WTC11 (cell line): ENCODE data around the gene SLIT3. TPM values are rescaled to one million over a fixed set of nuclear protein-coding genes. Genes with fewer than 3 reads are reported as not detected.

Experiments
- ATAC-seq: fragments of 200-7000 bp; cut with Tn5 transposase; 2 replicates; pipeline ENCODE4 v1.10.0; 2021; ENCODE audit warnings: mild to moderate bottlenecking, moderate library complexity
- CTCF ChIA-PET: fragments of 300-600 bp; sonication (Branson Sonifier 250); formaldehyde crosslinking; loops from one replicate; lab custom pipeline; 2021; ENCODE audit warnings: antibody characterized with exemption; lab: Charles Lee
- POLR2A ChIA-PET: fragments of 350-600 bp; sonication (Branson Sonifier 250); formaldehyde crosslinking; loops from one replicate; lab custom pipeline; 2021; ENCODE audit warnings: antibody characterized with exemption; lab: Charles Lee
- DNase-seq: peaks from one replicate; pipeline ENCODE4 v3.0.0; 2021; ENCODE audit warnings: low spot score
- H3K27ac Mint-ChIP-seq: 2 replicates; pipeline ENCODE4 v1.8.0; 2021; ENCODE audit warnings: mixed read lengths
- H3K27me3 Mint-ChIP-seq: 2 replicates; pipeline ENCODE4 v1.8.0; 2021; ENCODE audit warnings: low read depth, mild to moderate bottlenecking, moderate library complexity, mixed read lengths
- H3K36me3 Mint-ChIP-seq: 2 replicates; pipeline ENCODE4 v1.8.0; 2021; ENCODE audit warnings: mixed read lengths
- H3K4me1 Mint-ChIP-seq: 2 replicates; pipeline ENCODE4 v1.8.0; 2022; ENCODE audit warnings: mixed read lengths
- H3K4me3 Mint-ChIP-seq: 2 replicates; pipeline ENCODE4 v1.8.0; 2021; ENCODE audit warnings: mild to moderate bottlenecking, moderate library complexity, mixed read lengths
- H3K9me3 Mint-ChIP-seq: 2 replicates; pipeline ENCODE4 v1.8.0; 2021; ENCODE audit warnings: mixed read lengths
- ETV6 ChIP-seq: sonication (generic); formaldehyde crosslinking; IDR thresholded peaks from 2 replicates; pipeline ENCODE4 v1.8.1; 2022; ENCODE audit warnings: mild to moderate bottlenecking, missing genetic modification reagents
- JAZF1 ChIP-seq: fragments of 250-450 bp; sonication (Bioruptor Pico); IDR thresholded peaks from 2 replicates; pipeline ENCODE4 v1.9.0; 2021; ENCODE audit warnings: moderate library complexity, mild to moderate bottlenecking, inconsistent platforms
- JUN ChIP-seq: sonication (generic); formaldehyde crosslinking; IDR thresholded peaks from 2 replicates; pipeline ENCODE4 v1.8.0; 2023; ENCODE audit warnings: mild to moderate bottlenecking, missing genetic modification reagents
- NFATC4 ChIP-seq: fragments of 250-450 bp; sonication (Bioruptor Pico); IDR thresholded peaks from 2 replicates; pipeline ENCODE4 v1.9.0; 2021; ENCODE audit warnings: mild to moderate bottlenecking
- NR3C1 ChIP-seq: sonication (generic); formaldehyde crosslinking; conservative IDR thresholded peaks from 2 replicates; pipeline ENCODE4 v1.8.1; 2023; ENCODE audit warnings: low read depth, mild to moderate bottlenecking, missing genetic modification reagents
- RELA ChIP-seq: sonication (generic); formaldehyde crosslinking; IDR thresholded peaks from 2 replicates; pipeline ENCODE4 v1.8.1; 2022; ENCODE audit warnings: missing genetic modification reagents, mild to moderate bottlenecking, borderline replicate concordance
- RORB ChIP-seq: fragments of 250-450 bp; sonication (Bioruptor Pico); IDR thresholded peaks from 2 replicates; pipeline ENCODE4 v1.9.0; 2021; ENCODE audit warnings: mild to moderate bottlenecking
- SMAD4 ChIP-seq: sonication (generic); formaldehyde crosslinking; IDR thresholded peaks from 2 replicates; pipeline ENCODE4 v1.8.0; 2022; ENCODE audit warnings: mild to moderate bottlenecking, missing genetic modification reagents
- ZNF396 ChIP-seq: fragments of 250-450 bp; sonication (Bioruptor Pico); IDR thresholded peaks from 2 replicates; pipeline ENCODE4 v1.8.0; 2021; ENCODE audit warnings: mild to moderate bottlenecking, moderate library complexity, borderline replicate concordance
- ZNF416 ChIP-seq: fragments of 250-450 bp; sonication (Bioruptor Pico); IDR thresholded peaks from 2 replicates; pipeline ENCODE4 v1.9.0; 2021; ENCODE audit warnings: mild to moderate bottlenecking, inconsistent platforms
- total RNA-seq: library from RNA; stranded (reverse); gene quantifications from 3 replicates; pipeline ENCODE4 v1.2.3, GENCODE V29; 2021
- TF ChIP-seq, protein P1 (sequence below): sonication (generic); formaldehyde crosslinking; IDR thresholded peaks from 2 replicates; pipeline ENCODE4 v1.8.0; 2022; ENCODE audit warnings: mild to moderate bottlenecking, missing genetic modification reagents
- TF ChIP-seq, protein P2 (sequence below): sonication (generic); formaldehyde crosslinking; IDR thresholded peaks from 2 replicates; pipeline ENCODE4 v1.8.1; 2022; ENCODE audit warnings: missing genetic modification reagents, borderline replicate concordance
- TF ChIP-seq, protein P3 (sequence below): sonication (generic); formaldehyde crosslinking; IDR thresholded peaks from 2 replicates; pipeline ENCODE4 v1.8.0; 2022; ENCODE audit warnings: mild to moderate bottlenecking, missing genetic modification reagents
- TF ChIP-seq, protein P4 (sequence below): sonication (generic); formaldehyde crosslinking; IDR thresholded peaks from 2 replicates; pipeline ENCODE4 v1.8.1; 2023; ENCODE audit warnings: mild to moderate bottlenecking, moderate library complexity, missing genetic modification reagents
- TF ChIP-seq, protein P5 (sequence below): fragments of 250-450 bp; sonication (Bioruptor Pico); IDR thresholded peaks from 2 replicates; pipeline ENCODE4 v1.8.0; 2021; ENCODE audit warnings: mild to moderate bottlenecking
- TF ChIP-seq, protein P6 (sequence below): fragments of 200-600 bp; IDR thresholded peaks from 2 replicates; pipeline ENCODE4 v1.8.0; 2022; ENCODE audit warnings: antibody characterized with exemption
- TF ChIP-seq, protein P7 (sequence below): sonication (generic); formaldehyde crosslinking; IDR thresholded peaks from 2 replicates; pipeline ENCODE4 v1.8.0; 2023; ENCODE audit warnings: missing genetic modification reagents, mild to moderate bottlenecking, borderline replicate concordance

The SLIT3 gene
- total RNA-seq, 1 experiment from 2014 or later, result 1.9 TPM

DNA sequence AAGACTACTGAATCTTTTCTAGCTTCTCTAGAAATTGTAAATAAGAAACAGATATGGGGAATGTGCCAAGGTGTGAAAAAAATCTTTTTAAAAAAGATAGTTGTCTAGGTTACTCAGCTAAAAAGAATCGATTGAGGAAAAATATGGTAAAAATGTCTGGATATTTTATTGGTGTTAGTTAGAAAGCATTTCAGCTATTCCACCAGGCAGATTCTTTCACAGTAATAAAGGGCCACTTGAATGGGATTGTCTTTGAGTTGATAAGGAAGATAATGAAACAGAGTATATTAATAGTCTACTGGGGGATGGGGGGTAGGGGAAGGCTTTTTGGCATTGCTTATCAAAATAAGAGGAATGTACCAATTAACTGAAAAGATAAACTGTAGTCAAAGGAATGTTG, 51.9 kb downstream of the SLIT3 start (continued):
- TF ChIP-seq, protein P1, sequence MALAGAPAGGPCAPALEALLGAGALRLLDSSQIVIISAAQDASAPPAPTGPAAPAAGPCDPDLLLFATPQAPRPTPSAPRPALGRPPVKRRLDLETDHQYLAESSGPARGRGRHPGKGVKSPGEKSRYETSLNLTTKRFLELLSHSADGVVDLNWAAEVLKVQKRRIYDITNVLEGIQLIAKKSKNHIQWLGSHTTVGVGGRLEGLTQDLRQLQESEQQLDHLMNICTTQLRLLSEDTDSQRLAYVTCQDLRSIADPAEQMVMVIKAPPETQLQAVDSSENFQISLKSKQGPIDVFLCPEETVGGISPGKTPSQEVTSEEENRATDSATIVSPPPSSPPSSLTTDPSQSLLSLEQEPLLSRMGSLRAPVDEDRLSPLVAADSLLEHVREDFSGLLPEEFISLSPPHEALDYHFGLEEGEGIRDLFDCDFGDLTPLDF, result no peak
- TF ChIP-seq, protein P2, sequence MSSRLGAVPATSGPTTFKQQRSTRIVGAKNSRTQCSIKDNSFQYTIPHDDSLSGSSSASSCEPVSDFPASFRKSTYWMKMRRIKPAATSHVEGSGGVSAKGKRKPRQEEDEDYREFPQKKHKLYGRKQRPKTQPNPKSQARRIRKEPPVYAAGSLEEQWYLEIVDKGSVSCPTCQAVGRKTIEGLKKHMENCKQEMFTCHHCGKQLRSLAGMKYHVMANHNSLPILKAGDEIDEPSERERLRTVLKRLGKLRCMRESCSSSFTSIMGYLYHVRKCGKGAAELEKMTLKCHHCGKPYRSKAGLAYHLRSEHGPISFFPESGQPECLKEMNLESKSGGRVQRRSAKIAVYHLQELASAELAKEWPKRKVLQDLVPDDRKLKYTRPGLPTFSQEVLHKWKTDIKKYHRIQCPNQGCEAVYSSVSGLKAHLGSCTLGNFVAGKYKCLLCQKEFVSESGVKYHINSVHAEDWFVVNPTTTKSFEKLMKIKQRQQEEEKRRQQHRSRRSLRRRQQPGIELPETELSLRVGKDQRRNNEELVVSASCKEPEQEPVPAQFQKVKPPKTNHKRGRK (CRISPR knock-in tag), result no peak
- TF ChIP-seq, protein P3, sequence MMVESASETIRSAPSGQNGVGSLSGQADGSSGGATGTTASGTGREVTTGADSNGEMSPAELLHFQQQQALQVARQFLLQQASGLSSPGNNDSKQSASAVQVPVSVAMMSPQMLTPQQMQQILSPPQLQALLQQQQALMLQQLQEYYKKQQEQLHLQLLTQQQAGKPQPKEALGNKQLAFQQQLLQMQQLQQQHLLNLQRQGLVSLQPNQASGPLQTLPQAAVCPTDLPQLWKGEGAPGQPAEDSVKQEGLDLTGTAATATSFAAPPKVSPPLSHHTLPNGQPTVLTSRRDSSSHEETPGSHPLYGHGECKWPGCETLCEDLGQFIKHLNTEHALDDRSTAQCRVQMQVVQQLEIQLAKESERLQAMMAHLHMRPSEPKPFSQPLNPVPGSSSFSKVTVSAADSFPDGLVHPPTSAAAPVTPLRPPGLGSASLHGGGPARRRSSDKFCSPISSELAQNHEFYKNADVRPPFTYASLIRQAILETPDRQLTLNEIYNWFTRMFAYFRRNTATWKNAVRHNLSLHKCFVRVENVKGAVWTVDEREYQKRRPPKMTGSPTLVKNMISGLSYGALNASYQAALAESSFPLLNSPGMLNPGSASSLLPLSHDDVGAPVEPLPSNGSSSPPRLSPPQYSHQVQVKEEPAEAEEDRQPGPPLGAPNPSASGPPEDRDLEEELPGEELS (CRISPR knock-in tag), result no peak
- no peak for TF ChIP-seq SMAD4 (CRISPR knock-in tag)
- no peak for TF ChIP-seq RORB (CRISPR knock-in tag)
- TF ChIP-seq JAZF1 (CRISPR knock-in tag), result no peak
- TF ChIP-seq, protein P4, sequence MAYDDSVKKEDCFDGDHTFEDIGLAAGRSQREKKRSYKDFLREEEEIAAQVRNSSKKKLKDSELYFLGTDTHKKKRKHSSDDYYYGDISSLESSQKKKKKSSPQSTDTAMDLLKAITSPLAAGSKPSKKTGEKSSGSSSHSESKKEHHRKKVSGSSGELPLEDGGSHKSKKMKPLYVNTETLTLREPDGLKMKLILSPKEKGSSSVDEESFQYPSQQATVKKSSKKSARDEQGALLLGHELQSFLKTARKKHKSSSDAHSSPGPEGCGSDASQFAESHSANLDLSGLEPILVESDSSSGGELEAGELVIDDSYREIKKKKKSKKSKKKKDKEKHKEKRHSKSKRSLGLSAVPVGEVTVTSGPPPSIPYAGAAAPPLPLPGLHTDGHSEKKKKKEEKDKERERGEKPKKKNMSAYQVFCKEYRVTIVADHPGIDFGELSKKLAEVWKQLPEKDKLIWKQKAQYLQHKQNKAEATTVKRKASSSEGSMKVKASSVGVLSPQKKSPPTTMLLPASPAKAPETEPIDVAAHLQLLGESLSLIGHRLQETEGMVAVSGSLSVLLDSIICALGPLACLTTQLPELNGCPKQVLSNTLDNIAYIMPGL, result no peak
- TF ChIP-seq, protein P5, sequence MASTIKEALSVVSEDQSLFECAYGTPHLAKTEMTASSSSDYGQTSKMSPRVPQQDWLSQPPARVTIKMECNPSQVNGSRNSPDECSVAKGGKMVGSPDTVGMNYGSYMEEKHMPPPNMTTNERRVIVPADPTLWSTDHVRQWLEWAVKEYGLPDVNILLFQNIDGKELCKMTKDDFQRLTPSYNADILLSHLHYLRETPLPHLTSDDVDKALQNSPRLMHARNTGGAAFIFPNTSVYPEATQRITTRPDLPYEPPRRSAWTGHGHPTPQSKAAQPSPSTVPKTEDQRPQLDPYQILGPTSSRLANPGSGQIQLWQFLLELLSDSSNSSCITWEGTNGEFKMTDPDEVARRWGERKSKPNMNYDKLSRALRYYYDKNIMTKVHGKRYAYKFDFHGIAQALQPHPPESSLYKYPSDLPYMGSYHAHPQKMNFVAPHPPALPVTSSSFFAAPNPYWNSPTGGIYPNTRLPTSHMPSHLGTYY (CRISPR knock-in tag), result no peak
- TF ChIP-seq, protein P6, sequence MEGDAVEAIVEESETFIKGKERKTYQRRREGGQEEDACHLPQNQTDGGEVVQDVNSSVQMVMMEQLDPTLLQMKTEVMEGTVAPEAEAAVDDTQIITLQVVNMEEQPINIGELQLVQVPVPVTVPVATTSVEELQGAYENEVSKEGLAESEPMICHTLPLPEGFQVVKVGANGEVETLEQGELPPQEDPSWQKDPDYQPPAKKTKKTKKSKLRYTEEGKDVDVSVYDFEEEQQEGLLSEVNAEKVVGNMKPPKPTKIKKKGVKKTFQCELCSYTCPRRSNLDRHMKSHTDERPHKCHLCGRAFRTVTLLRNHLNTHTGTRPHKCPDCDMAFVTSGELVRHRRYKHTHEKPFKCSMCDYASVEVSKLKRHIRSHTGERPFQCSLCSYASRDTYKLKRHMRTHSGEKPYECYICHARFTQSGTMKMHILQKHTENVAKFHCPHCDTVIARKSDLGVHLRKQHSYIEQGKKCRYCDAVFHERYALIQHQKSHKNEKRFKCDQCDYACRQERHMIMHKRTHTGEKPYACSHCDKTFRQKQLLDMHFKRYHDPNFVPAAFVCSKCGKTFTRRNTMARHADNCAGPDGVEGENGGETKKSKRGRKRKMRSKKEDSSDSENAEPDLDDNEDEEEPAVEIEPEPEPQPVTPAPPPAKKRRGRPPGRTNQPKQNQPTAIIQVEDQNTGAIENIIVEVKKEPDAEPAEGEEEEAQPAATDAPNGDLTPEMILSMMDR, result no peak
- TF ChIP-seq NR3C1 (CRISPR knock-in tag), result no peak

DNA sequence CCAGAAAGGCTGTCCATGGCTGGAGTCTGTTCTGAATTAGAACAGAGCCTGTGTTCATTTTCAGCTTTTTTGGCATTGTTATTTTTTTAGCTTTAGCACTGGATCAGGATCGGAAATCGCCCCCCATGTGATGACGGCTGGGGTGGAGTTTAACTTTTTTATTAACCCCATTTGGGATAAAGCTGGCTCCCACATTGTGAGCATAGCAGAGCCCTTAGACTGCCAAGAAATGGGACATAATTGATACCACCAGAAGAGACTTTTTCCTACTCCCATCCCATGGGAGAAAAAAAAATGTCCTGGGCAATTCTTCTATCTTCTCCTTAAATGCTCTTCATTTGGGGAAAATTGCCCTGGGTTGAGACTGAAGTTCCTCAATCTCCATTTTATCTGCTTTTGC, 52.4 kb downstream of the SLIT3 start:
- Mint-ChIP-seq H3K4me1 (no peaks in the 10 kb centered on the region), H3K9me3 (no peaks in the 10 kb centered on the region), H3K4me3 (no peak overlapping the region), H3K36me3 (no peaks in the 10 kb centered on the region), H3K27ac (no peak overlapping the region), H3K27me3 (no peaks in the 10 kb centered on the region)
- ChIA-PET CTCF (no interaction called here), POLR2A (no interaction called here)
- DNase-seq (no peak), ATAC-seq (no peak)
- TF ChIP-seq, protein P7, sequence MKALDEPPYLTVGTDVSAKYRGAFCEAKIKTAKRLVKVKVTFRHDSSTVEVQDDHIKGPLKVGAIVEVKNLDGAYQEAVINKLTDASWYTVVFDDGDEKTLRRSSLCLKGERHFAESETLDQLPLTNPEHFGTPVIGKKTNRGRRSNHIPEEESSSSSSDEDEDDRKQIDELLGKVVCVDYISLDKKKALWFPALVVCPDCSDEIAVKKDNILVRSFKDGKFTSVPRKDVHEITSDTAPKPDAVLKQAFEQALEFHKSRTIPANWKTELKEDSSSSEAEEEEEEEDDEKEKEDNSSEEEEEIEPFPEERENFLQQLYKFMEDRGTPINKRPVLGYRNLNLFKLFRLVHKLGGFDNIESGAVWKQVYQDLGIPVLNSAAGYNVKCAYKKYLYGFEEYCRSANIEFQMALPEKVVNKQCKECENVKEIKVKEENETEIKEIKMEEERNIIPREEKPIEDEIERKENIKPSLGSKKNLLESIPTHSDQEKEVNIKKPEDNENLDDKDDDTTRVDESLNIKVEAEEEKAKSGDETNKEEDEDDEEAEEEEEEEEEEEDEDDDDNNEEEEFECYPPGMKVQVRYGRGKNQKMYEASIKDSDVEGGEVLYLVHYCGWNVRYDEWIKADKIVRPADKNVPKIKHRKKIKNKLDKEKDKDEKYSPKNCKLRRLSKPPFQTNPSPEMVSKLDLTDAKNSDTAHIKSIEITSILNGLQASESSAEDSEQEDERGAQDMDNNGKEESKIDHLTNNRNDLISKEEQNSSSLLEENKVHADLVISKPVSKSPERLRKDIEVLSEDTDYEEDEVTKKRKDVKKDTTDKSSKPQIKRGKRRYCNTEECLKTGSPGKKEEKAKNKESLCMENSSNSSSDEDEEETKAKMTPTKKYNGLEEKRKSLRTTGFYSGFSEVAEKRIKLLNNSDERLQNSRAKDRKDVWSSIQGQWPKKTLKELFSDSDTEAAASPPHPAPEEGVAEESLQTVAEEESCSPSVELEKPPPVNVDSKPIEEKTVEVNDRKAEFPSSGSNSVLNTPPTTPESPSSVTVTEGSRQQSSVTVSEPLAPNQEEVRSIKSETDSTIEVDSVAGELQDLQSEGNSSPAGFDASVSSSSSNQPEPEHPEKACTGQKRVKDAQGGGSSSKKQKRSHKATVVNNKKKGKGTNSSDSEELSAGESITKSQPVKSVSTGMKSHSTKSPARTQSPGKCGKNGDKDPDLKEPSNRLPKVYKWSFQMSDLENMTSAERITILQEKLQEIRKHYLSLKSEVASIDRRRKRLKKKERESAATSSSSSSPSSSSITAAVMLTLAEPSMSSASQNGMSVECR, result no peak
- TF ChIP-seq, protein P3 (CRISPR knock-in tag), result no peak
- TF ChIP-seq ZNF396 (CRISPR knock-in tag) (no peak), RELA (no peak), JUN (CRISPR knock-in tag) (no peak), NFATC4 (CRISPR knock-in tag) (no peak), ETV6 (no peak), ZNF416 (CRISPR knock-in tag) (no peak), NR3C1 (CRISPR knock-in tag) (no peak)
